Measurements from ENCODE around the gene IL12RB1. TPM values are rescaled to one million over a fixed set of nuclear protein-coding genes. Genes with fewer than 3 reads are reported as not detected.

The IL12RB1 gene
- total RNA-seq, 4 donors from 2014 or later: 0.49 to 4.8 (median 2.2) TPM

- no peak for TF ChIP-seq CTCF (IDR thresholded peaks at IDR 0.05; ENCODE audit: low read depth)
Observed at GRCh38 chr19:18020212-18021085, 66.3 kb downstream of the IL12RB1 start.

GRCh38 chr19:18017275-18018083 is 69.3 kb downstream of the IL12RB1 start:
- no peak for TF ChIP-seq CTCF (IDR thresholded peaks at IDR 0.05; ENCODE audit: low read depth)

GRCh38 chr19:18016209-18016910 is 70.4 kb downstream of the IL12RB1 start:
- no peak for TF ChIP-seq CTCF (IDR thresholded peaks at IDR 0.05; ENCODE audit: low read depth)

- no peak for TF ChIP-seq CTCF (IDR thresholded peaks at IDR 0.05; ENCODE audit: low read depth)
Observed at GRCh38 chr19:18014197-18014596, 72.5 kb downstream of the IL12RB1 start.

GRCh38 chr19:18013210-18014111 is 73.3 kb downstream of the IL12RB1 start:
- no peak for TF ChIP-seq CTCF (IDR thresholded peaks at IDR 0.05; ENCODE audit: low read depth)

GRCh38 chr19:18010149-18010548 is 76.6 kb downstream of the IL12RB1 start:
- TF ChIP-seq CTCF (IDR thresholded peaks at IDR 0.05; ENCODE audit: low read depth): no peak

Measured in subcutaneous adipose tissue (tissue), 4 donors.